SK-N-SH (cell line): ENCODE data around the gene MAN2A2.

ENCODE experiments used
- POLR2AphosphoS5 ChIP-seq: IDR thresholded peaks from 2 replicates; pipeline ENCODE4 v1.6.1; 2012; ENCODE audit warnings: low read depth, low read length
- TAF1 ChIP-seq: IDR thresholded peaks from 2 replicates; pipeline ENCODE4 v1.6.1; 2012; ENCODE audit warnings: low read depth, mild to moderate bottlenecking, low read length, moderate library complexity, borderline replicate concordance
- TF ChIP-seq, protein P1 (sequence below): fragments of 200-600 bp; sonication (generic); IDR thresholded peaks from 2 replicates; pipeline ENCODE4 v1.6.1; 2017; ENCODE audit warnings: antibody characterized with exemption, mild to moderate bottlenecking, moderate library complexity
- TF ChIP-seq, protein P2 (sequence below): IDR thresholded peaks from 2 replicates; pipeline ENCODE4 v1.6.1; 2012; ENCODE audit warnings: mild to moderate bottlenecking, low read depth, low read length, moderate library complexity
- TF ChIP-seq, protein P3 (sequence below): IDR thresholded peaks from 2 replicates; pipeline ENCODE4; 2012

- TF ChIP-seq, protein P1, sequence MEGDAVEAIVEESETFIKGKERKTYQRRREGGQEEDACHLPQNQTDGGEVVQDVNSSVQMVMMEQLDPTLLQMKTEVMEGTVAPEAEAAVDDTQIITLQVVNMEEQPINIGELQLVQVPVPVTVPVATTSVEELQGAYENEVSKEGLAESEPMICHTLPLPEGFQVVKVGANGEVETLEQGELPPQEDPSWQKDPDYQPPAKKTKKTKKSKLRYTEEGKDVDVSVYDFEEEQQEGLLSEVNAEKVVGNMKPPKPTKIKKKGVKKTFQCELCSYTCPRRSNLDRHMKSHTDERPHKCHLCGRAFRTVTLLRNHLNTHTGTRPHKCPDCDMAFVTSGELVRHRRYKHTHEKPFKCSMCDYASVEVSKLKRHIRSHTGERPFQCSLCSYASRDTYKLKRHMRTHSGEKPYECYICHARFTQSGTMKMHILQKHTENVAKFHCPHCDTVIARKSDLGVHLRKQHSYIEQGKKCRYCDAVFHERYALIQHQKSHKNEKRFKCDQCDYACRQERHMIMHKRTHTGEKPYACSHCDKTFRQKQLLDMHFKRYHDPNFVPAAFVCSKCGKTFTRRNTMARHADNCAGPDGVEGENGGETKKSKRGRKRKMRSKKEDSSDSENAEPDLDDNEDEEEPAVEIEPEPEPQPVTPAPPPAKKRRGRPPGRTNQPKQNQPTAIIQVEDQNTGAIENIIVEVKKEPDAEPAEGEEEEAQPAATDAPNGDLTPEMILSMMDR = no peak
- TF ChIP-seq, protein P2, sequence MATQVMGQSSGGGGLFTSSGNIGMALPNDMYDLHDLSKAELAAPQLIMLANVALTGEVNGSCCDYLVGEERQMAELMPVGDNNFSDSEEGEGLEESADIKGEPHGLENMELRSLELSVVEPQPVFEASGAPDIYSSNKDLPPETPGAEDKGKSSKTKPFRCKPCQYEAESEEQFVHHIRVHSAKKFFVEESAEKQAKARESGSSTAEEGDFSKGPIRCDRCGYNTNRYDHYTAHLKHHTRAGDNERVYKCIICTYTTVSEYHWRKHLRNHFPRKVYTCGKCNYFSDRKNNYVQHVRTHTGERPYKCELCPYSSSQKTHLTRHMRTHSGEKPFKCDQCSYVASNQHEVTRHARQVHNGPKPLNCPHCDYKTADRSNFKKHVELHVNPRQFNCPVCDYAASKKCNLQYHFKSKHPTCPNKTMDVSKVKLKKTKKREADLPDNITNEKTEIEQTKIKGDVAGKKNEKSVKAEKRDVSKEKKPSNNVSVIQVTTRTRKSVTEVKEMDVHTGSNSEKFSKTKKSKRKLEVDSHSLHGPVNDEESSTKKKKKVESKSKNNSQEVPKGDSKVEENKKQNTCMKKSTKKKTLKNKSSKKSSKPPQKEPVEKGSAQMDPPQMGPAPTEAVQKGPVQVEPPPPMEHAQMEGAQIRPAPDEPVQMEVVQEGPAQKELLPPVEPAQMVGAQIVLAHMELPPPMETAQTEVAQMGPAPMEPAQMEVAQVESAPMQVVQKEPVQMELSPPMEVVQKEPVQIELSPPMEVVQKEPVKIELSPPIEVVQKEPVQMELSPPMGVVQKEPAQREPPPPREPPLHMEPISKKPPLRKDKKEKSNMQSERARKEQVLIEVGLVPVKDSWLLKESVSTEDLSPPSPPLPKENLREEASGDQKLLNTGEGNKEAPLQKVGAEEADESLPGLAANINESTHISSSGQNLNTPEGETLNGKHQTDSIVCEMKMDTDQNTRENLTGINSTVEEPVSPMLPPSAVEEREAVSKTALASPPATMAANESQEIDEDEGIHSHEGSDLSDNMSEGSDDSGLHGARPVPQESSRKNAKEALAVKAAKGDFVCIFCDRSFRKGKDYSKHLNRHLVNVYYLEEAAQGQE = no peak
- TF ChIP-seq TAF1 (no peak), POLR2AphosphoS5 (no peak)
- TF ChIP-seq, protein P3, sequence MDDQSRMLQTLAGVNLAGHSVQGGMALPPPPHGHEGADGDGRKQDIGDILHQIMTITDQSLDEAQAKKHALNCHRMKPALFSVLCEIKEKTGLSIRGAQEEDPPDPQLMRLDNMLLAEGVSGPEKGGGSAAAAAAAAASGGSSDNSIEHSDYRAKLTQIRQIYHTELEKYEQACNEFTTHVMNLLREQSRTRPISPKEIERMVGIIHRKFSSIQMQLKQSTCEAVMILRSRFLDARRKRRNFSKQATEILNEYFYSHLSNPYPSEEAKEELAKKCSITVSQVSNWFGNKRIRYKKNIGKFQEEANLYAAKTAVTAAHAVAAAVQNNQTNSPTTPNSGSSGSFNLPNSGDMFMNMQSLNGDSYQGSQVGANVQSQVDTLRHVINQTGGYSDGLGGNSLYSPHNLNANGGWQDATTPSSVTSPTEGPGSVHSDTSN = no peak
Observed at GRCh38 chr15:90957791-90958190, 54.7 kb downstream of the MAN2A2 start.
